Panc1 (cell line): ENCODE measurements around the gene RASIP1. TPM values are rescaled to one million over a fixed set of nuclear protein-coding genes. Genes with fewer than 3 reads are reported as not detected.

Source experiments
- ATAC-seq: fragments of 200-7000 bp; cut with Tn5 transposase; 2 replicates; pipeline ENCODE4 v1.9.1; 2020; ENCODE audit warnings: mild to moderate bottlenecking, moderate library complexity
- BruUV-seq: library from RNA; stranded (reverse); fragments of 400-500 nt; replicated peaks from 2 replicates; lab custom pipeline; 2021; lab: Mats Ljungman, UMichigan
- CTCF ChIA-PET: fragments of 300-600 bp; sonication (Branson Sonifier 250); formaldehyde crosslinking; loops from one replicate; lab custom pipeline; 2022; ENCODE audit warnings: antibody characterized with exemption; lab: Charles Lee
- POLR2A ChIA-PET: fragments of 300-600 bp; sonication (Branson Sonifier 250); formaldehyde crosslinking; loops from one replicate; lab custom pipeline; 2022; ENCODE audit warnings: antibody characterized with exemption; lab: Charles Lee
- DNase-seq: peaks from one replicate; pipeline ENCODE4 v3.0.0-alpha.2; 2010; ENCODE audit warnings: low read depth, low spot score
- H3K27ac ChIP-seq: 2 replicates; pipeline ENCODE4 v1.5.1; 2011; ENCODE audit warnings: mild to moderate bottlenecking, low read length, inconsistent platforms
- H3K27me3 ChIP-seq: fragments of 200-500 bp; sonication (Bioruptor generic); 2 replicates; pipeline ENCODE4 v1.6.0; 2014; ENCODE audit warnings: low read length, inconsistent platforms; ENCODE audit not compliant: control insufficient read depth, insufficient read depth
- H3K36me3 ChIP-seq: fragments of 200-500 bp; sonication (Bioruptor generic); 2 replicates; pipeline ENCODE4 v1.5.1; 2014; ENCODE audit warnings: inconsistent platforms, mild to moderate bottlenecking, low read length, moderate library complexity; ENCODE audit not compliant: control insufficient read depth, insufficient read depth
- H3K4me1 ChIP-seq: 2 replicates; pipeline ENCODE4 v1.5.1; 2011; ENCODE audit warnings: inconsistent platforms, mild to moderate bottlenecking, low read length, moderate library complexity; ENCODE audit not compliant: control insufficient read depth, insufficient read depth
- H3K4me3 ChIP-seq, 2 experiments: 2 replicates each; pipeline ENCODE4 v1.5.1; 2011 to 2012; ENCODE audit warnings: low read depth in 2 of 2, low read length in 2 of 2, mild to moderate bottlenecking in 2 of 2, inconsistent platforms in 1 of 2, moderate library complexity in 1 of 2
- H3K9me3 ChIP-seq: fragments of 200-500 bp; sonication (Bioruptor generic); 2 replicates; pipeline ENCODE4 v1.5.1; 2014; ENCODE audit warnings: low read depth, mild to moderate bottlenecking, inconsistent platforms, low read length, moderate library complexity; ENCODE audit not compliant: control insufficient read depth, insufficient read depth
- POLR2AphosphoS5 ChIP-seq: IDR thresholded peaks from 2 replicates; pipeline ENCODE4 v1.6.1; 2012; ENCODE audit warnings: mild to moderate bottlenecking, low read depth, low read length, moderate library complexity
- SIN3A ChIP-seq: IDR thresholded peaks from 2 replicates; pipeline ENCODE4 v1.6.1; 2012; ENCODE audit warnings: low read depth, mild to moderate bottlenecking, low read length, moderate library complexity, borderline replicate concordance; ENCODE audit not compliant: insufficient read depth
- TCF7L2 ChIP-seq: IDR thresholded peaks from 2 replicates; pipeline ENCODE4 v1.6.1; 2011; ENCODE audit warnings: mild to moderate bottlenecking, low read depth, low read length, inconsistent platforms
- in situ Hi-C: cut with HindIII; loops from 2 replicates; pipeline ENCODE4 v1.10.0; 2016; ENCODE audit warnings: low sequenced_read_pairs, low pct_unique_long_range_greater_than_20kb
- intact Hi-C: fragments of 100-400 bp; cut with micrococcal nuclease; formaldehyde crosslinking; loops from one replicate; pipeline ENCODE4 v1.10.0; 2022; ENCODE audit not compliant: unreplicated experiment
- total RNA-seq: library from RNA; stranded (reverse); gene quantifications from one replicate; pipeline ENCODE4 v1.2.1, GENCODE V29; 2021; ENCODE audit not compliant: unreplicated experiment
- TF ChIP-seq, protein P1 (sequence below): fragments of 450-650 bp; IDR thresholded peaks from 2 replicates; pipeline ENCODE4 v1.5.1; 2017; ENCODE audit warnings: mild to moderate bottlenecking
- TF ChIP-seq, protein P2 (sequence below), 2 experiments: IDR thresholded peaks; 2 replicates each; pipeline ENCODE4 v1.6.1; 2011 to 2012; ENCODE audit warnings: low read depth in 2 of 2, control low read depth in 1 of 2, low read length in 1 of 2, mild to moderate bottlenecking in 1 of 2, moderate library complexity in 1 of 2; ENCODE audit not compliant: insufficient read depth in 1 of 2

RASIP1 gene
- total RNA-seq, 1 experiment from 2014 or later, result 0.41 TPM

DNA sequence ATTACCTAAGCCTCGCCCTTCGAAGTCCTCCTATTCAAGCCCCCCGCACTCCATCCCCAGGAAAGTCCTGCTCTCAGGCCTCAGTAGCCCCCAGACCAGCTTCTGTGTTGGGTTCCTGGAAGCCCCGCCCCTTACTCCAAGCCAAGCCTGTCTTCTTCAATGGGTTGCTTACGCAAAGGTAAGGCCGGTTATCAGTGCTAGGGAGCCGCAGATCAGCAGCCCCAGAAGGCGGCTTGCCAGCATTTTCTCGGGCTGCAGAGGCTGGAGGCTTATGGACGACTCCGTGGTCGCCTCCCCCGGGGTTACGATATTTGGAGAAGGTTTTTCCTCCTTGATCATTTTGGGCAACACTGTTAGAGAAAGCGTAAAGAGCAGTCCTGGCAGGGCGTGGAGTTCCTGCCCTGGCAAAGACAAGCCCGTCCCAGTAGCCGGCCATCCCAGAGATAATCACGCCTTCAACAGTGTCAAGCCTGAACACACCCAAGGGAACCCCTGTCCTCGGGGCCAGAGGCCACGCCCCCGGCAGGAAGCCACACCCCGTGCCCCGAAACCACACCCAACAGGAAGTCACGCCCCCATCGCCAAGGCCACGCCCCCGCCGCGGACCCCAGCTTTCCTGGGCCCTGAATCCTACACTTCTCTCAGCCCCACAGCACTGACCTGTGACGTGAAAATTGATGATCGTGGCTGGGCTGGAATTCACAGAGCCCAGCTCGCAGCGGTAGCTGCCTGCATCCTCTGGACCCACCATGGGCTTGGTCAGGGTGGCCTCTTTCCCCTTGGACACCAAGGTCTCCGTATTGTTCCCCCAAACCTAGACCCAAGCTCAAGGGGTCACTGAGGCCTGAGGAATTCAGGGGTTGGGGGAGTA lies 954 bp upstream of the RASIP1 start:
- no TSS peak for BruUV-seq
- Histone ChIP-seq H3K36me3 (no peaks in the 10 kb centered on the region), H3K27ac (no peak overlapping the region), H3K9me3 (no peaks in the 10 kb centered on the region), H3K4me1 (no peaks in the 10 kb centered on the region; the same call in 1 of the 2 replicates), H3K4me3 (no peak overlapping the region), H3K27me3 (no peaks in the 10 kb centered on the region)
- TF ChIP-seq POLR2AphosphoS5, result no peak
- no peak for TF ChIP-seq TCF7L2
- TF ChIP-seq, protein P1, sequence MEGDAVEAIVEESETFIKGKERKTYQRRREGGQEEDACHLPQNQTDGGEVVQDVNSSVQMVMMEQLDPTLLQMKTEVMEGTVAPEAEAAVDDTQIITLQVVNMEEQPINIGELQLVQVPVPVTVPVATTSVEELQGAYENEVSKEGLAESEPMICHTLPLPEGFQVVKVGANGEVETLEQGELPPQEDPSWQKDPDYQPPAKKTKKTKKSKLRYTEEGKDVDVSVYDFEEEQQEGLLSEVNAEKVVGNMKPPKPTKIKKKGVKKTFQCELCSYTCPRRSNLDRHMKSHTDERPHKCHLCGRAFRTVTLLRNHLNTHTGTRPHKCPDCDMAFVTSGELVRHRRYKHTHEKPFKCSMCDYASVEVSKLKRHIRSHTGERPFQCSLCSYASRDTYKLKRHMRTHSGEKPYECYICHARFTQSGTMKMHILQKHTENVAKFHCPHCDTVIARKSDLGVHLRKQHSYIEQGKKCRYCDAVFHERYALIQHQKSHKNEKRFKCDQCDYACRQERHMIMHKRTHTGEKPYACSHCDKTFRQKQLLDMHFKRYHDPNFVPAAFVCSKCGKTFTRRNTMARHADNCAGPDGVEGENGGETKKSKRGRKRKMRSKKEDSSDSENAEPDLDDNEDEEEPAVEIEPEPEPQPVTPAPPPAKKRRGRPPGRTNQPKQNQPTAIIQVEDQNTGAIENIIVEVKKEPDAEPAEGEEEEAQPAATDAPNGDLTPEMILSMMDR, result no peak
- TF ChIP-seq, protein P2, sequence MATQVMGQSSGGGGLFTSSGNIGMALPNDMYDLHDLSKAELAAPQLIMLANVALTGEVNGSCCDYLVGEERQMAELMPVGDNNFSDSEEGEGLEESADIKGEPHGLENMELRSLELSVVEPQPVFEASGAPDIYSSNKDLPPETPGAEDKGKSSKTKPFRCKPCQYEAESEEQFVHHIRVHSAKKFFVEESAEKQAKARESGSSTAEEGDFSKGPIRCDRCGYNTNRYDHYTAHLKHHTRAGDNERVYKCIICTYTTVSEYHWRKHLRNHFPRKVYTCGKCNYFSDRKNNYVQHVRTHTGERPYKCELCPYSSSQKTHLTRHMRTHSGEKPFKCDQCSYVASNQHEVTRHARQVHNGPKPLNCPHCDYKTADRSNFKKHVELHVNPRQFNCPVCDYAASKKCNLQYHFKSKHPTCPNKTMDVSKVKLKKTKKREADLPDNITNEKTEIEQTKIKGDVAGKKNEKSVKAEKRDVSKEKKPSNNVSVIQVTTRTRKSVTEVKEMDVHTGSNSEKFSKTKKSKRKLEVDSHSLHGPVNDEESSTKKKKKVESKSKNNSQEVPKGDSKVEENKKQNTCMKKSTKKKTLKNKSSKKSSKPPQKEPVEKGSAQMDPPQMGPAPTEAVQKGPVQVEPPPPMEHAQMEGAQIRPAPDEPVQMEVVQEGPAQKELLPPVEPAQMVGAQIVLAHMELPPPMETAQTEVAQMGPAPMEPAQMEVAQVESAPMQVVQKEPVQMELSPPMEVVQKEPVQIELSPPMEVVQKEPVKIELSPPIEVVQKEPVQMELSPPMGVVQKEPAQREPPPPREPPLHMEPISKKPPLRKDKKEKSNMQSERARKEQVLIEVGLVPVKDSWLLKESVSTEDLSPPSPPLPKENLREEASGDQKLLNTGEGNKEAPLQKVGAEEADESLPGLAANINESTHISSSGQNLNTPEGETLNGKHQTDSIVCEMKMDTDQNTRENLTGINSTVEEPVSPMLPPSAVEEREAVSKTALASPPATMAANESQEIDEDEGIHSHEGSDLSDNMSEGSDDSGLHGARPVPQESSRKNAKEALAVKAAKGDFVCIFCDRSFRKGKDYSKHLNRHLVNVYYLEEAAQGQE (IDR thresholded peaks at IDR 0.05; ENCODE audit: insufficient read depth in 1 of 2, low read depth in 2 of 2, low read length in 1 of 2), result no peak
- TF ChIP-seq SIN3A, result no peak
- intact Hi-C loops (no loop called here), in situ Hi-C loops (no loop called here)
- ATAC-seq (no peak), DNase-seq (no peak)
- ChIA-PET CTCF (no interaction called here), POLR2A (no interaction called here)

DNA sequence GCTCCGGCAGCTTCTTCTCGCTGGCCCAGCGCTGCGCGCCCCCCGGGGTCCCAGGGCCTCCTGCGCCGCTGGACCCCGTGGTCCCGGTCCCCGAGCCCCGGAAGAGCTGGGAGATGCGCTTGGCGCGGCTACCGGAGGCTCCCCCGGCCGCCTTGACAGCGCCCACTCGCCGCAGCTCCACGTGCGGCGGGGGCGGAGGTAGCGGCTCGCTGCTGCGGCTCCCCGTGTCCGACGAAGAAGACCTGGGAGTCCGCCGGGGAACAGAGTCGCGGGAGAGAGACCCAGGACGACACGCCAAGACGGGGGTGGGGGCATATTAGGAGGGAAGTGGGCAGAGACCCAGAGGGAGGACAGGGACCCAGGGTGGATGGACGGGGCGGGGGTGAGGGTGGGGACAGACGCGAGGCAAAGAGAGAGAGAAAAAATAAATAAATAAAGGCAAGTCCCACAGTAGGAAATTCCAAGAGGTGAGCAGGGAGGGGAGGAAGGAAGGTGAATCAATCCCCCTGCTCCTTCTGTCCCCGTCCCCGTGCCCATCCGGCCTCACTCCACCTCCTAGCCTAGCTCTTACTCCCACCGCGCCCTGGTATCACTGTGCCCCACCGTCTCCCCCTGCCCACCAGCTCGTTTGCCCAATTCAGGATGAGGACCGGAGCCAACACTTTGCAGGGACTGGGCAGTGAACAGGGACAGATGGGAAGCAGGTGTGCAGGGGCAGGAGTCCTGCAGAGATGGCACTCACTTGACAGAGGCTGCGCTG lies 826 bp downstream of the RASIP1 start:
- H3K27me3 ChIP-seq, result no peaks in the 10 kb centered on the region
- H3K27ac ChIP-seq, result no peak overlapping the region
- intact Hi-C loops, result no loop called here
- no peak for TF ChIP-seq POLR2AphosphoS5
- TF ChIP-seq, protein P1, result no peak
- no peak for TF ChIP-seq TCF7L2
- no peak for TF ChIP-seq SIN3A
- TF ChIP-seq, protein P2 (IDR thresholded peaks at IDR 0.05; ENCODE audit: insufficient read depth in 1 of 2, low read depth in 2 of 2, low read length in 1 of 2), result no peak
- no TSS peak for BruUV-seq
- H3K4me1 ChIP-seq, result no peaks in the 10 kb centered on the region; the same call in 1 of the 2 replicates
- CTCF ChIA-PET, result interaction anchor here (0.5 to 0.6 kb wide), 2 partner anchors 45 to 324 kb away, joined by 4 to 8 read pairs; no protein-coding TSS in a partner anchor
- H3K9me3 ChIP-seq, result no peaks in the 10 kb centered on the region
- POLR2A ChIA-PET, result no interaction called here
- in situ Hi-C loops, result no loop called here
- H3K36me3 ChIP-seq, result no peaks in the 10 kb centered on the region
- ATAC-seq (no peak), DNase-seq (no peak)
- peak overlapping the region; percentile 47 to 50 for H3K4me3 ChIP-seq
